H1 (cell line): ENCODE measurements around the gene ADGRB3. TPM values are rescaled to one million over a fixed set of nuclear protein-coding genes. Genes with fewer than 3 reads are reported as not detected.

ENCODE experiments used
- POLR2AphosphoS5 ChIP-seq: IDR thresholded peaks from 2 replicates; pipeline ENCODE4 v1.6.1; 2011; ENCODE audit warnings: low read depth, low read length
- RXRA ChIP-seq: IDR thresholded peaks from 2 replicates; pipeline ENCODE4 v1.6.1; 2011; ENCODE audit warnings: low read depth, mild to moderate bottlenecking, low read length, moderate library complexity; ENCODE audit not compliant: insufficient read depth
- SIRT6 ChIP-seq: IDR thresholded peaks from one replicate; pipeline ENCODE4 v1.7.1; 2012; ENCODE audit warnings: low read length, inconsistent platforms
- SP4 ChIP-seq: IDR thresholded peaks from 2 replicates; pipeline ENCODE4 v1.6.1; 2012; ENCODE audit warnings: low read length, inconsistent platforms
- TAF1 ChIP-seq: IDR thresholded peaks from 2 replicates; pipeline ENCODE4 v1.6.1; 2011; ENCODE audit warnings: mild to moderate bottlenecking, low read depth, low read length
- USF2 ChIP-seq: IDR thresholded peaks from 2 replicates; pipeline ENCODE4 v1.6.1; 2011; ENCODE audit warnings: low read length, improper control_type of control experiment
- polyA plus RNA-seq, 7 experiments: library from polyadenylated mRNA; depleted of rRNA in 3 of 7; stranded (reverse) in 5 of 7; unstranded in 2 of 7; fragments of >200 nt in 5 of 7; fragments of 200-250 nt in 2 of 7; gene quantifications; 1 replicate in 5 of 7; 2 replicates in 1 of 7; 4 replicates in 1 of 7; pipeline versions ENCODE4 v1.2.1 to v1.2.3, GENCODE V29; 2011 to 2013; ENCODE audit warnings: missing spikeins in 2 of 7, mixed read lengths in 2 of 7
- total RNA-seq: library from RNA; stranded (reverse); fragmentation: NEBNext Ultra II Directional; extraction: Animal tissue kit (Norgen Biotek cat#: 25700); gene quantifications from 2 replicates; pipeline ENCODE4 v1.2.1, GENCODE V29; 2021

ADGRB3 gene
- total and polyA plus RNA-seq, 2 of the 8 experiments (the other 6 are each of a cell fraction or from before 2014, with no cell fraction given): 0.35 to 1.2 TPM

DNA sequence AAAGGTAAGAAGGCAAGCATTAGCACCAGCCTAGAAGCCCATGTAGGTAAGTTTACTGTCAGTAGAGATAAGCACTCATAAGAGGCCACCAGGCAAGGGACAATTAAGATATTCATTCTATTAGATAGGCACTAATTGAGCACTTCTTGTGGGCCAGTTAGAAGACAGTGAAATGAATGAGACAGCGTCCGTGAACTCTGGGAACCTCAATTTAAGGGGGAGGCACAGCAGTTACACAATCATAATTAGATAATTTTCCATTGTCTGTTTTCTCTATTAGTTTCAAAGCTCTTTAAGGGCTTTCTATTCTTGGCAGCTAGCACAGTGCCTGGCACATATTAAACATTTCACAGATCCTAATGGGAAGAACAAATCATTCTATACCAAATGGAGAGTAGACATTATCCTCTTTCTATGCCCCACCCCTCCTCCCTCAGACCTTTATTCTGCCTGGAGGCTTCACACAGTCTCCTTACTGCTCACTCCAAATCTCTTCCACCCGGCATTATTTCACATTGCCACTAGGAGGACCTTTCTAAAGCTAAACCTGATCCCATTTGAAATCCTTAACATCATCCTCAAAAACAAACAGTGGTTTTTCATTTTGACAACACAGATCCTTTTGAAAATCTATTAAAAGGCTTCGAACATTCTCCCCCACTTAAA, 529.6 kb downstream of the ADGRB3 start (continued):
- no peak for TF ChIP-seq SP4
- no peak for TF ChIP-seq USF2
- no peak for TF ChIP-seq SIRT6
- TF ChIP-seq TAF1: no peak
- no peak for TF ChIP-seq POLR2AphosphoS5
- TF ChIP-seq RXRA: no peak
